Left colon (tissue), 2 donors: Measurements from ENCODE around the gene TUBB. TPM values are rescaled to one million over a fixed set of nuclear protein-coding genes. Genes with fewer than 3 reads are reported as not detected.
A peak's percentile ranks its signal among the peaks of the same experiment; 100 is the strongest.

Experiments used
- ATAC-seq: fragments of 200-7000 bp; cut with Tn5 transposase; one replicate; pipeline ENCODE4 v1.9.1; 2020; ENCODE audit warnings: mild to moderate bottlenecking, moderate library complexity
- DNase-seq, 2 donors: peaks; one replicate each; pipeline ENCODE4 v3.0.0-alpha.2; 2020
- intact Hi-C, 2 donors: fragments of 100-400 bp; cut with DNase I in 1 of 2; cut with micrococcal nuclease in 1 of 2; formaldehyde crosslinking; loops; one replicate each; pipeline versions ENCODE4 v1.11.2 to v1.14.0; 2022; cut with DNase I, micrococcal nuclease
- total RNA-seq, 2 donors: library from RNA; stranded (reverse); fragmentation: NEBNext Ultra II Directional; extraction: Animal tissue kit (Norgen Biotek cat#: 25700); gene quantifications; one replicate each; pipeline ENCODE4 v1.2.1, GENCODE V29; 2021
- donor health status: DM: no; HTN: no; CAD: no.
- donor health status: DM: yes; HTN: yes; CAD: no.

The TUBB gene
- total RNA-seq, 2 donors from 2014 or later = 149 to 195 TPM

GRCh38 chr6:30725713-30726505 lies 5.8 kb downstream of the TUBB start:
- no peak for ATAC-seq
- intact Hi-C loops = no loop called here
- no peak for DNase-seq

GRCh38 chr6:30726506-30727413 lies 6.6 kb downstream of the TUBB start:
- ATAC-seq (no peak), DNase-seq (no peak)
- intact Hi-C loops = no loop called here

- intact Hi-C loops = no loop called here
- no peak for ATAC-seq
- DNase-seq = no peak
Observed at GRCh38 chr6:30727920-30728553, 7.9 kb downstream of the TUBB start.

GRCh38 chr6:30730601-30731435 lies 10.7 kb downstream of the TUBB start:
- intact Hi-C loops = no loop called here
- ATAC-seq (peak; percentile 95), DNase-seq (peak; percentile 84 to 90)

GRCh38 chr6:30732237-30732943 lies 12.2 kb downstream of the TUBB start:
- ATAC-seq (no peak), DNase-seq (no peak)
- intact Hi-C loops = no loop called here

- ATAC-seq = no peak
- DNase-seq = no peak
- intact Hi-C loops = no loop called here
Observed at GRCh38 chr6:30735668-30736314, 15.6 kb downstream of the TUBB start.

GRCh38 chr6:30738532-30738931 lies 18.4 kb downstream of the TUBB start:
- DNase-seq = no peak
- intact Hi-C loops = no loop called here
- ATAC-seq = no peak

- ATAC-seq (no peak), DNase-seq (no peak)
- intact Hi-C loops = loop anchor here in 1 of 2 donors (5.0 kb wide), 2 partner anchors 63 to 137 kb away; no protein-coding TSS in a partner anchor
Observed at GRCh38 chr6:30740540-30740870, 20.4 kb downstream of the TUBB start.

GRCh38 chr6:30741063-30741779 lies 21.1 kb downstream of the TUBB start:
- DNase-seq (peak in 1 of 2 donors; percentile 38), ATAC-seq (no peak)
- intact Hi-C loops = loop anchor here in 1 of 2 donors (5.0 kb wide), 2 partner anchors 64 to 136 kb away; no protein-coding TSS in a partner anchor

GRCh38 chr6:30741789-30742315 lies 21.7 kb downstream of the TUBB start:
- ATAC-seq = peak; percentile 22

GRCh38 chr6:30742316-30743098 lies 22.4 kb downstream of the TUBB start, which contains the start of gene FLOT1:
TSS of gene FLOT1 (minus strand) at chr6:30742687. CDS start at chr6:30742189, 498 bp downstream.
- intact Hi-C loops = loop anchor here in 1 of 2 donors (5.0 kb wide), 2 partner anchors 65 to 135 kb away; no protein-coding TSS in a partner anchor
- DNase-seq (peak; percentile 99), ATAC-seq (peak; percentile 76)

More at GRCh38 chr6:30741789-30742315, 21.7 kb downstream of the TUBB start:
- intact Hi-C loops = loop anchor here in 1 of 2 donors (5.0 kb wide), 2 partner anchors 65 to 135 kb away; no protein-coding TSS in a partner anchor
- DNase-seq = peak in 1 of 2 donors; percentile 35

GRCh38 chr6:30743099-30744053 lies 23.2 kb downstream of the TUBB start:
- intact Hi-C loops = loop anchor here in 1 of 2 donors (5.0 kb wide), 2 partner anchors 66 to 134 kb away; no protein-coding TSS in a partner anchor
- peak; percentile 22 for ATAC-seq
- DNase-seq = peak; percentile 41 to 64

GRCh38 chr6:30744054-30744805 lies 24.1 kb downstream of the TUBB start, which contains the start of gene IER3:
TSS of gene IER3 (minus strand) at chr6:30744547. CDS start at chr6:30744518, 29 bp downstream.
- DNase-seq (peak; percentile 91 to 94), ATAC-seq (peak; percentile 44)
- intact Hi-C loops = loop anchor here in 1 of 2 donors (5.0 kb wide), 2 partner anchors 67 to 133 kb away; no protein-coding TSS in a partner anchor
